Measurements from ENCODE around the gene PPARA.

The PPARA gene

GRCh38 chr22:46280999-46281623, 130.8 kb downstream of the PPARA start:
- no peak for DNase-seq

GRCh38 chr22:46281866-46282678, 131.7 kb downstream of the PPARA start:
- DNase-seq = no peak

GRCh38 chr22:46286006-46286405, 135.7 kb downstream of the PPARA start:
- DNase-seq = no peak

GRCh38 chr22:46286941-46287872, 136.9 kb downstream of the PPARA start:
- no peak for DNase-seq

GRCh38 chr22:46287873-46288751, 137.8 kb downstream of the PPARA start:
- DNase-seq = no peak

GRCh38 chr22:46288846-46289243, 138.5 kb downstream of the PPARA start:
- DNase-seq = no peak

- DNase-seq = no peak
Observed at GRCh38 chr22:46289244-46289891, 139.0 kb downstream of the PPARA start.

- no peak for DNase-seq
Observed at GRCh38 chr22:46290121-46290842, 140.0 kb downstream of the PPARA start.

- no peak for DNase-seq
Observed at GRCh38 chr22:46290843-46291785, 140.8 kb downstream of the PPARA start.

- no peak for DNase-seq
Observed at GRCh38 chr22:46292173-46292572, 141.8 kb downstream of the PPARA start.

GRCh38 chr22:46292732-46293131, 142.4 kb downstream of the PPARA start:
- no peak for DNase-seq

Measured in EL (cell line).